ENCODE data around the gene RALGPS2.

DNA sequence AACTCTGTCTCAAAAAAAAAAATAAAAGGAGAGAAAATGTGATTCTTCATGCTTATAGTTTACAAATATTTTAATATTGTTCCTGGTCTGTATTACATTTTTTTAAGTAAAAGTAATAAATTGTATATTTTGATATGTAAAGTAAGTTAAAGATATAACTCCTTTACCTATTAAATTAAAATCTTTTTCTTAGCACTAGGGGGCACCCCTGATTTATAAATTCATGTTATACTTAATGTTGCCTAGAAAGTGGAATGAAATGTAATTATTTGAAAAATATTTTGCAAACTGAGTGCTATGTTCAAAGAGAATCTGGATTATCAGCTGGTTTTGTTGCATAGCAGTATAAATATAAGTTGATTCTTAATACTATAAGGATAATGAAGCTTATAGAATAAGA lies 49.2 kb downstream of the RALGPS2 start:
- TF ChIP-seq SP2 (IDR thresholded peaks at IDR 0.05; ENCODE audit: extremely low read depth, low read depth, low read length, poor library complexity, severe bottlenecking) = no peak
- TF ChIP-seq, protein P1, sequence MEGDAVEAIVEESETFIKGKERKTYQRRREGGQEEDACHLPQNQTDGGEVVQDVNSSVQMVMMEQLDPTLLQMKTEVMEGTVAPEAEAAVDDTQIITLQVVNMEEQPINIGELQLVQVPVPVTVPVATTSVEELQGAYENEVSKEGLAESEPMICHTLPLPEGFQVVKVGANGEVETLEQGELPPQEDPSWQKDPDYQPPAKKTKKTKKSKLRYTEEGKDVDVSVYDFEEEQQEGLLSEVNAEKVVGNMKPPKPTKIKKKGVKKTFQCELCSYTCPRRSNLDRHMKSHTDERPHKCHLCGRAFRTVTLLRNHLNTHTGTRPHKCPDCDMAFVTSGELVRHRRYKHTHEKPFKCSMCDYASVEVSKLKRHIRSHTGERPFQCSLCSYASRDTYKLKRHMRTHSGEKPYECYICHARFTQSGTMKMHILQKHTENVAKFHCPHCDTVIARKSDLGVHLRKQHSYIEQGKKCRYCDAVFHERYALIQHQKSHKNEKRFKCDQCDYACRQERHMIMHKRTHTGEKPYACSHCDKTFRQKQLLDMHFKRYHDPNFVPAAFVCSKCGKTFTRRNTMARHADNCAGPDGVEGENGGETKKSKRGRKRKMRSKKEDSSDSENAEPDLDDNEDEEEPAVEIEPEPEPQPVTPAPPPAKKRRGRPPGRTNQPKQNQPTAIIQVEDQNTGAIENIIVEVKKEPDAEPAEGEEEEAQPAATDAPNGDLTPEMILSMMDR (IDR thresholded peaks at IDR 0.05 in 2 of 3, conservative IDR thresholded peaks at IDR 0.05 in 1 of 3; ENCODE audit: insufficient read depth in 2 of 3, low read depth in 1 of 3, low read length in 3 of 3) = peak in 2 of 3 experiments; percentile 30 to 69; a peak in 3 of 6 replicates
- TF ChIP-seq, protein P2, sequence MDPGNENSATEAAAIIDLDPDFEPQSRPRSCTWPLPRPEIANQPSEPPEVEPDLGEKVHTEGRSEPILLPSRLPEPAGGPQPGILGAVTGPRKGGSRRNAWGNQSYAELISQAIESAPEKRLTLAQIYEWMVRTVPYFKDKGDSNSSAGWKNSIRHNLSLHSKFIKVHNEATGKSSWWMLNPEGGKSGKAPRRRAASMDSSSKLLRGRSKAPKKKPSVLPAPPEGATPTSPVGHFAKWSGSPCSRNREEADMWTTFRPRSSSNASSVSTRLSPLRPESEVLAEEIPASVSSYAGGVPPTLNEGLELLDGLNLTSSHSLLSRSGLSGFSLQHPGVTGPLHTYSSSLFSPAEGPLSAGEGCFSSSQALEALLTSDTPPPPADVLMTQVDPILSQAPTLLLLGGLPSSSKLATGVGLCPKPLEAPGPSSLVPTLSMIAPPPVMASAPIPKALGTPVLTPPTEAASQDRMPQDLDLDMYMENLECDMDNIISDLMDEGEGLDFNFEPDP (CRISPR knock-in tag; IDR thresholded peaks at IDR 0.05) = no peak
- TF ChIP-seq HDAC3 (IDR thresholded peaks at IDR 0.05; ENCODE audit: borderline replicate concordance, partially characterized antibody) = no peak
- no peak for TF ChIP-seq MAFK (IDR thresholded peaks at IDR 0.05; ENCODE audit: low read length)
- TF ChIP-seq NR3C1 (CRISPR knock-in tag; IDR thresholded peaks at IDR 0.05) = no peak
- TF ChIP-seq, protein P3, sequence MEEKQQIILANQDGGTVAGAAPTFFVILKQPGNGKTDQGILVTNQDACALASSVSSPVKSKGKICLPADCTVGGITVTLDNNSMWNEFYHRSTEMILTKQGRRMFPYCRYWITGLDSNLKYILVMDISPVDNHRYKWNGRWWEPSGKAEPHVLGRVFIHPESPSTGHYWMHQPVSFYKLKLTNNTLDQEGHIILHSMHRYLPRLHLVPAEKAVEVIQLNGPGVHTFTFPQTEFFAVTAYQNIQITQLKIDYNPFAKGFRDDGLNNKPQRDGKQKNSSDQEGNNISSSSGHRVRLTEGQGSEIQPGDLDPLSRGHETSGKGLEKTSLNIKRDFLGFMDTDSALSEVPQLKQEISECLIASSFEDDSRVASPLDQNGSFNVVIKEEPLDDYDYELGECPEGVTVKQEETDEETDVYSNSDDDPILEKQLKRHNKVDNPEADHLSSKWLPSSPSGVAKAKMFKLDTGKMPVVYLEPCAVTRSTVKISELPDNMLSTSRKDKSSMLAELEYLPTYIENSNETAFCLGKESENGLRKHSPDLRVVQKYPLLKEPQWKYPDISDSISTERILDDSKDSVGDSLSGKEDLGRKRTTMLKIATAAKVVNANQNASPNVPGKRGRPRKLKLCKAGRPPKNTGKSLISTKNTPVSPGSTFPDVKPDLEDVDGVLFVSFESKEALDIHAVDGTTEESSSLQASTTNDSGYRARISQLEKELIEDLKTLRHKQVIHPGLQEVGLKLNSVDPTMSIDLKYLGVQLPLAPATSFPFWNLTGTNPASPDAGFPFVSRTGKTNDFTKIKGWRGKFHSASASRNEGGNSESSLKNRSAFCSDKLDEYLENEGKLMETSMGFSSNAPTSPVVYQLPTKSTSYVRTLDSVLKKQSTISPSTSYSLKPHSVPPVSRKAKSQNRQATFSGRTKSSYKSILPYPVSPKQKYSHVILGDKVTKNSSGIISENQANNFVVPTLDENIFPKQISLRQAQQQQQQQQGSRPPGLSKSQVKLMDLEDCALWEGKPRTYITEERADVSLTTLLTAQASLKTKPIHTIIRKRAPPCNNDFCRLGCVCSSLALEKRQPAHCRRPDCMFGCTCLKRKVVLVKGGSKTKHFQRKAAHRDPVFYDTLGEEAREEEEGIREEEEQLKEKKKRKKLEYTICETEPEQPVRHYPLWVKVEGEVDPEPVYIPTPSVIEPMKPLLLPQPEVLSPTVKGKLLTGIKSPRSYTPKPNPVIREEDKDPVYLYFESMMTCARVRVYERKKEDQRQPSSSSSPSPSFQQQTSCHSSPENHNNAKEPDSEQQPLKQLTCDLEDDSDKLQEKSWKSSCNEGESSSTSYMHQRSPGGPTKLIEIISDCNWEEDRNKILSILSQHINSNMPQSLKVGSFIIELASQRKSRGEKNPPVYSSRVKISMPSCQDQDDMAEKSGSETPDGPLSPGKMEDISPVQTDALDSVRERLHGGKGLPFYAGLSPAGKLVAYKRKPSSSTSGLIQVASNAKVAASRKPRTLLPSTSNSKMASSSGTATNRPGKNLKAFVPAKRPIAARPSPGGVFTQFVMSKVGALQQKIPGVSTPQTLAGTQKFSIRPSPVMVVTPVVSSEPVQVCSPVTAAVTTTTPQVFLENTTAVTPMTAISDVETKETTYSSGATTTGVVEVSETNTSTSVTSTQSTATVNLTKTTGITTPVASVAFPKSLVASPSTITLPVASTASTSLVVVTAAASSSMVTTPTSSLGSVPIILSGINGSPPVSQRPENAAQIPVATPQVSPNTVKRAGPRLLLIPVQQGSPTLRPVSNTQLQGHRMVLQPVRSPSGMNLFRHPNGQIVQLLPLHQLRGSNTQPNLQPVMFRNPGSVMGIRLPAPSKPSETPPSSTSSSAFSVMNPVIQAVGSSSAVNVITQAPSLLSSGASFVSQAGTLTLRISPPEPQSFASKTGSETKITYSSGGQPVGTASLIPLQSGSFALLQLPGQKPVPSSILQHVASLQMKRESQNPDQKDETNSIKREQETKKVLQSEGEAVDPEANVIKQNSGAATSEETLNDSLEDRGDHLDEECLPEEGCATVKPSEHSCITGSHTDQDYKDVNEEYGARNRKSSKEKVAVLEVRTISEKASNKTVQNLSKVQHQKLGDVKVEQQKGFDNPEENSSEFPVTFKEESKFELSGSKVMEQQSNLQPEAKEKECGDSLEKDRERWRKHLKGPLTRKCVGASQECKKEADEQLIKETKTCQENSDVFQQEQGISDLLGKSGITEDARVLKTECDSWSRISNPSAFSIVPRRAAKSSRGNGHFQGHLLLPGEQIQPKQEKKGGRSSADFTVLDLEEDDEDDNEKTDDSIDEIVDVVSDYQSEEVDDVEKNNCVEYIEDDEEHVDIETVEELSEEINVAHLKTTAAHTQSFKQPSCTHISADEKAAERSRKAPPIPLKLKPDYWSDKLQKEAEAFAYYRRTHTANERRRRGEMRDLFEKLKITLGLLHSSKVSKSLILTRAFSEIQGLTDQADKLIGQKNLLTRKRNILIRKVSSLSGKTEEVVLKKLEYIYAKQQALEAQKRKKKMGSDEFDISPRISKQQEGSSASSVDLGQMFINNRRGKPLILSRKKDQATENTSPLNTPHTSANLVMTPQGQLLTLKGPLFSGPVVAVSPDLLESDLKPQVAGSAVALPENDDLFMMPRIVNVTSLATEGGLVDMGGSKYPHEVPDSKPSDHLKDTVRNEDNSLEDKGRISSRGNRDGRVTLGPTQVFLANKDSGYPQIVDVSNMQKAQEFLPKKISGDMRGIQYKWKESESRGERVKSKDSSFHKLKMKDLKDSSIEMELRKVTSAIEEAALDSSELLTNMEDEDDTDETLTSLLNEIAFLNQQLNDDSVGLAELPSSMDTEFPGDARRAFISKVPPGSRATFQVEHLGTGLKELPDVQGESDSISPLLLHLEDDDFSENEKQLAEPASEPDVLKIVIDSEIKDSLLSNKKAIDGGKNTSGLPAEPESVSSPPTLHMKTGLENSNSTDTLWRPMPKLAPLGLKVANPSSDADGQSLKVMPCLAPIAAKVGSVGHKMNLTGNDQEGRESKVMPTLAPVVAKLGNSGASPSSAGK (IDR thresholded peaks at IDR 0.05) = no peak
- TF ChIP-seq SAP30 (IDR thresholded peaks at IDR 0.05; ENCODE audit: borderline replicate concordance, insufficient read depth, low read depth, low read length, poor library complexity, severe bottlenecking) = no peak
- no peak for TF ChIP-seq HDGF (IDR thresholded peaks at IDR 0.05)
- no peak for TF ChIP-seq SPI1 (IDR thresholded peaks at IDR 0.05; ENCODE audit: borderline replicate concordance, low read depth, low read length)
- TF ChIP-seq SIRT6 (IDR thresholded peaks at IDR 0.05; ENCODE audit: low read depth, low read length) = no peak
- TF ChIP-seq GABPA (tag; conservative IDR thresholded peaks at IDR 0.05; ENCODE audit: low read depth) = no peak
